ENCODE results near the gene GPSM3.
"Not testable (repeated sequence)": the region's sequence is repeated elsewhere in the genome, so short reads cannot be mapped to it uniquely, and the experiment has no call there.

The GPSM3 gene

DNA sequence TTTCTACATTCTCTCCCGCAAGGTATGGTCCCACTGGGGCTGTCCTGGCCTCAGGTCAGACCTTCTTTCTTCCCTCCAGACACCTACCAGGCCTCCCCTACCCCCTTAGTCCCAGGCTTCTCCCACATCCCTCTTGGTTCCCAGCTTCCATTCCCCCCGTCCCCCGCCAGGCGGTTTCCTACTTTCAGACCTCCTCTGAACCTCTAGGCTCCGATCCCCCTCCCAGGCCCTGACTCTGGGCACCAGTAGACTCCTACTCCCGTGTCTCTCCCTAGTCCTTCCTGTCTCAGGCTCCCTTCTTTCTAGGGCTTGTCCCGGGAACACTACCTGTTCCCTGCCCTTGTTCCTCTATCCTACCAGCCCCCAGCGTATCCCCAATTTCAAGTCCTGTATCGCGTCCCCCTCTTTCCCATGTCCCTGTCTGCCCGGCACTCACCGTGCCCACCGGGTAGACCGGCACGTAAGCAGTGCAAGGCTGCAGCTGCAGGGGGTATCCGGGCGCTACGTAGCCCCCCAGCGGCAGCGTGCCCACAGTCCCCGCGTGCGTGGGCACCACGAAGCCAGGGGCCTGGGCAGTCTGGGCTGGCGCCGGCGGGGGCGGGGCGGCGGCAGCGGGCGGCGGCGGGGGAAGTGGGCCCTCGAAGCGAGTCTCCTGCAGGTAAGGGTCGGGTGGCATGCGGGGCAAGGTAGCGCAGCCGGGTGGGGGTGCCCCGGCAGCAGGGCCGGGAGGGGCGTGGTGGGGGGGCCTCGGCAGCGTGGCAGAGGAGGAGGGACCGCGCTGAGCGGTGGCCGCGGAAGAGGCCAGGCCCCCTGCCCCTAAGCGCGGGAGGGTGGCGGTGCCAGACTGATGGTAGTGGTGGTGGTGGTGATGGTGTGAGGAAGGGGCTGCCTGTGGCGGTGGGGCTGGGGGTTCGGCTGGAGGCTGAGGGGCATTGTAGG lies 42.2 kb downstream of the GPSM3 start:
- TF ChIP-seq, protein P1, sequence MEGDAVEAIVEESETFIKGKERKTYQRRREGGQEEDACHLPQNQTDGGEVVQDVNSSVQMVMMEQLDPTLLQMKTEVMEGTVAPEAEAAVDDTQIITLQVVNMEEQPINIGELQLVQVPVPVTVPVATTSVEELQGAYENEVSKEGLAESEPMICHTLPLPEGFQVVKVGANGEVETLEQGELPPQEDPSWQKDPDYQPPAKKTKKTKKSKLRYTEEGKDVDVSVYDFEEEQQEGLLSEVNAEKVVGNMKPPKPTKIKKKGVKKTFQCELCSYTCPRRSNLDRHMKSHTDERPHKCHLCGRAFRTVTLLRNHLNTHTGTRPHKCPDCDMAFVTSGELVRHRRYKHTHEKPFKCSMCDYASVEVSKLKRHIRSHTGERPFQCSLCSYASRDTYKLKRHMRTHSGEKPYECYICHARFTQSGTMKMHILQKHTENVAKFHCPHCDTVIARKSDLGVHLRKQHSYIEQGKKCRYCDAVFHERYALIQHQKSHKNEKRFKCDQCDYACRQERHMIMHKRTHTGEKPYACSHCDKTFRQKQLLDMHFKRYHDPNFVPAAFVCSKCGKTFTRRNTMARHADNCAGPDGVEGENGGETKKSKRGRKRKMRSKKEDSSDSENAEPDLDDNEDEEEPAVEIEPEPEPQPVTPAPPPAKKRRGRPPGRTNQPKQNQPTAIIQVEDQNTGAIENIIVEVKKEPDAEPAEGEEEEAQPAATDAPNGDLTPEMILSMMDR (IDR thresholded peaks at IDR 0.05; ENCODE audit: low read depth, low read length), result no peak
- no peak overlapping the region for H3K4me3 ChIP-seq (ENCODE audit: low read depth, low read length)

DNA sequence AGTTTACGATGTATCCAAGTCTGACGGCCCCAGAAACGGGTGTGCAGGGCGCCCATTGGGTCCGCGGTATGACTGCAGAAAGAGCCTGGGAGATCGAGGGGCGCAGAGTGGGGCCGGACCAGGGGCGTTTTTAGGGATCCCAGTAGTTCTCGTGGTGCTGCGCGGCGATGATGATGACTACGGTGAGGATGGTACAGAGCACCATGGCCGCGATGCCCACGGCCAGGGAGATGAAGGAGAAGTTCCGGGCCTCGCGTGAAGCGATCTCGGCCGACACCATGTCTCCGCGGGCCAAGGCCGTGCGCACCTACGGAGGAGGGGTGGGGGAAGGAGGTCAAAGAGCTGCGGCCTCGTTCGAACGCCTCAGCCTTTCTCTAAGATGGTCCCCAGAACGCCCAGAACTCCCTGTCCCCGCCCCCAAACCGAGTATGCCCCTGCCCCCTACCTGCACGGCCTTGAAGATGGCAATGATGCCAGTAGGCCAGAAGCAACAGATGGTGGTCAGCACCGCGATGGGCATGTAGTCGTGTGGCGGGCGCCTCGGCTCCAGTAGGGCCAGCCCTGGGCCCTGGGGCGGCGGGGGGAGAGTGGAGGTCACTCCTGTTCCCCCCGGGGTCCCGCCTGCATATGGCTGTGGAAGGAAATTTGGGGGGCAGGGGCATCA lies 43.2 kb downstream of the GPSM3 start:
- TF ChIP-seq, protein P1 (IDR thresholded peaks at IDR 0.05; ENCODE audit: low read depth, low read length), result no peak
- H3K4me3 ChIP-seq (ENCODE audit: low read depth, low read length), result no peak overlapping the region

DNA sequence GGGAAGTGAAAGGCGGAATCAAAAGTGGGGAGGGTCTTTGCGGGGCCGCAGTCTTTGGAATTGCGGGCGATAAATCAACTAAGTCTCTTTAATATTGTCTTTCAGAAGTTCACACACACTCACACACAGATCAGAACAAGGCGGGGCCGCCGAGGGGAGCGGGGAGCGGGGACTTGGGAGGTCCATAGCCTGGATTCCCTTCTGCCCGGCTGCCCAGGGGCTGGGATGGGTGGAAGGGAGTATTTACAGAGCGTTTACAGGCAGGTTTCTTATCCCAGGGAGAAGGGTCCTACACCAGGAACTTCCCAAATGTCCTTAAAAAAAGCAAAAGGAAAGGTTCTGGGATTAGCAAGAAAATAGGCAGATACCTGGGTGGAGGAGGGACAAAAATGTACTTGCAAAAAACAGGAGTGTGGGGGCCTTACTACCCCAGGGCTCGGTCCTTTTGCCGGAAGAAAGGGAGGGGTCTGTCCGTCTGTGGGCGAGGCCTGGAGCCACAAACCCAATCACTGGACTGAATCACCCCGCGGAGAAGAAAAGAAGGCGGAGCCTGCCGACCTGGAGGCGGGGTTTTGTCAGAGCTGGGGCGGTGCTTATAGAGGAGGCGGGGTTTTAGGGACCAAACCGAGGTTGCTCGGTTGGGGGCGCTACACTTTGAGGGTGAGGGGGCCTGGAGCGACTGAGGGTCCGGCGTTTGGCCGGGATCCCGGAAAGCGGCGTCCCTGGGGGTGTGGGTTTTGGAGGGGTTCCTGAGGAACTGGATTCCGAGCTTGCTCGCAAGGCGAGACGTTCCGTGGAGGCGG lies 44.0 kb downstream of the GPSM3 start:
- no peak overlapping the region for H3K4me3 ChIP-seq (ENCODE audit: low read depth, low read length)

GRCh38 chr6:32147401-32148132 lies 44.9 kb downstream of the GPSM3 start:
- H3K4me3 ChIP-seq (ENCODE audit: low read depth, low read length), result no peak overlapping the region
- TF ChIP-seq, protein P1 (IDR thresholded peaks at IDR 0.05; ENCODE audit: low read depth, low read length), result no peak

More for the DNA sequence above, 44.0 kb downstream of the GPSM3 start:
- TF ChIP-seq, protein P1 (IDR thresholded peaks at IDR 0.05; ENCODE audit: low read depth, low read length), result no peak

DNA sequence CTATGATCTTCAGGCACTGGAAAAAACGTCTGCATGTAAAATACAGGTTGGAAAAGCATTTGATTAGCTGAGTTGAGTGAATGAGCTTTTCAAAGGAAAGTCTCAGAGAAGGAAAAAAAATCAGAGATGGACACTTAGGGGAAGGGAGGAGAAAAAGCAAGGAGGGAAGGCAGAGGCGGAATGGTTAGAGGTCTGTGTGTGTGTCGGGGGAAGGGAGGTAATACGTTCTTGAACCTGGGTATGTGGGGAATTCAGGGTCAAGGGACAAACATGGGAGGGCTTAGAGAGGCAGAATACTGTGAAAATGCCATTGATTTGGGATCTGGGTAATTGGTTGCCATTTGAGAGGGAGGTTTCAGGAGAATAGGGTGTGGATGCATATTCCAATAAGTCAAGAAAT lies 45.8 kb downstream of the GPSM3 start:
- TF ChIP-seq, protein P1 (IDR thresholded peaks at IDR 0.05; ENCODE audit: low read depth, low read length), result no peak

DNA sequence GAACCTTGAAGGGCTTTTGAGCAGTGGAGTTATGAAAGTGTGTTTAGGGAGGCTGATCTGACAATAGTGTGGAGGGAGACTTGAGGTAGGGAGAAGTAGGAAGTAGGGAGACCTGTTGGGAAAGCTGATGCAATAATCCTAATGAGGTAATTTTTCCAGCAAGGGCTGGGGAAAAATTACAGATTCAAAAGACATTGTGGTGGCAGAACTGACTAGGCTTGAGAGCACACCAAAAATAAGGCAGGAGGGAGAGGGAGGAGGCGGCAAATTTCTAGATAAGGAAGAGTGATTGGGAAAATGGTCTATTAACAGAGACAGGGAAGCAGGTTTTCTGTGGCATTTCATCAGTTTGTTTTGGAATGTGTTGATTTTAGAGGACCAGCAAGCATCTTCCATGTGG lies 46.2 kb downstream of the GPSM3 start:
- H3K4me3 ChIP-seq (ENCODE audit: low read depth, low read length), result no peak overlapping the region
- TF ChIP-seq, protein P1 (IDR thresholded peaks at IDR 0.05; ENCODE audit: low read depth, low read length), result no peak

More for the DNA sequence above, 45.8 kb downstream of the GPSM3 start:
- no peak overlapping the region for H3K4me3 ChIP-seq (ENCODE audit: low read depth, low read length)

DNA sequence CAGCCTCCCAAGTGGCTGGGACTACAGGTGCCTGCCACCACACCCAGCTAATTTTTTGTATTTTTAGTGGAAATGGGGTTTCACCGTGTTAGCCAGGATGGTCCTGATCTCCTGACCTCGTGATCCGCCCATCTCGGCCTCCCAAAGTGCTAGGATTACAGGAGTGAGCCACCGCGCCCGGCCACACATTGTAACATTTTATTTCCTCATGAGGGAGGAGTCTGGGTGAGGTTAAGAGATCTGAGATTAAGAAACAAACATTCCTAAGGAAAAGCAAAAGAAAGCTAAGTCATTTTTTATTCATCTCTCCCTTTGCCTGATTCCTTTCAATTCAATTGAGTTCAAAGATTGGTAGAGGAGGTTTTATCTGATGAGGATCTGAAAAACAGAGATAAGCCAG lies 48.2 kb downstream of the GPSM3 start:
- not testable (repeated sequence) for H3K4me3 ChIP-seq (ENCODE audit: low read depth, low read length)

Measured in WI38 (cell line).